HepG2 (cell line): ENCODE results near the gene C3orf62. TPM values are rescaled to one million over a fixed set of nuclear protein-coding genes. Genes with fewer than 3 reads are reported as not detected.

Source experiments
- CREB3 ChIP-seq: sonication (generic); formaldehyde crosslinking; IDR thresholded peaks from 2 replicates; pipeline ENCODE4 v1.5.0; 2020; ENCODE audit warnings: missing genetic modification reagents
- FOXA1 ChIP-seq, 2 experiments: fragments of 450-650 bp in 1 of 2; sonication (generic) in 1 of 2; formaldehyde crosslinking in 1 of 2; IDR thresholded peaks; 2 replicates each; pipeline versions ENCODE4 v1.4.0 to v1.6.1; 2016 to 2020; ENCODE audit warnings: missing genetic modification reagents in 1 of 2
- KMT2B ChIP-seq: IDR thresholded peaks from 2 replicates; pipeline ENCODE4 v1.6.1; 2016; ENCODE audit warnings: missing genetic modification reagents, missing compliant biosample characterization
- ZMAT5 ChIP-seq: sonication (generic); formaldehyde crosslinking; IDR thresholded peaks from 2 replicates; pipeline ENCODE4 v1.5.0; 2020; ENCODE audit warnings: mild to moderate bottlenecking, low read depth, missing genetic modification reagents, borderline replicate concordance
- ZNF451 ChIP-seq: sonication (generic); formaldehyde crosslinking; IDR thresholded peaks from 2 replicates; pipeline ENCODE4 v1.5.0; 2020; ENCODE audit warnings: mild to moderate bottlenecking, missing genetic modification reagents
- ZNF646 ChIP-seq: sonication (generic); formaldehyde crosslinking; IDR thresholded peaks from 2 replicates; pipeline ENCODE4 v1.9.0; 2021; ENCODE audit warnings: mild to moderate bottlenecking, missing genetic modification reagents
- ZNF891 ChIP-seq: sonication (generic); formaldehyde crosslinking; IDR thresholded peaks from 2 replicates; pipeline ENCODE4 v1.5.0; 2020; ENCODE audit warnings: mild to moderate bottlenecking, missing genetic modification reagents
- polyA plus RNA-seq, 8 experiments: library from polyadenylated mRNA; depleted of rRNA in 3 of 8; stranded (reverse) in 7 of 8; unstranded in 1 of 8; fragments of >200 nt; fragmentation: Illumina TruSeq in 4 of 8; extraction: Trizol in 4 of 8; gene quantifications; 2 replicates each; pipeline versions ENCODE4 v1.2.1 to v1.2.3, GENCODE V29; 2011 to 2016; ENCODE audit warnings: low read depth in 4 of 8, missing spikeins in 1 of 8, mixed read lengths in 1 of 8; ENCODE audit not compliant: insufficient read depth in 1 of 8
- total RNA-seq, 5 experiments: library from RNA; depleted of rRNA; stranded (reverse); fragments of >200 nt; fragmentation: Illumina TruSeq; extraction: Trizol; gene quantifications; 2 replicates each; pipeline ENCODE4 v1.2.3, GENCODE V29; 2016; ENCODE audit warnings: low read depth in 1 of 5

C3orf62 gene
- total and polyA plus RNA-seq, 2 of the 13 experiments (the other 11 are each of a cell fraction or from before 2014, with no cell fraction given): 1.6 to 3.9 TPM

- TF ChIP-seq ZNF646 (CRISPR knock-in tag): no peak
- TF ChIP-seq KMT2B (CRISPR knock-in tag): no peak
- TF ChIP-seq CREB3 (CRISPR knock-in tag): no peak
- no peak for TF ChIP-seq ZMAT5 (CRISPR knock-in tag)
- TF ChIP-seq FOXA1 (IDR thresholded peaks at IDR 0.05): no peak
- TF ChIP-seq FOXA1 (CRISPR knock-in tag; IDR thresholded peaks at IDR 0.05): no peak
- TF ChIP-seq ZNF451 (CRISPR knock-in tag): no peak
- no peak for TF ChIP-seq ZNF891 (CRISPR knock-in tag)
These were observed 21.1 kb downstream of the C3orf62 start (continued) for GRCh38 chr3:49255718-49256511.
